Measurements from ENCODE around the gene ECHDC1.

GRCh38 chr6:127340171-127340570 is 3.2 kb downstream of the ECHDC1 start:
- TF ChIP-seq CTCF (conservative IDR thresholded peaks at IDR 0.05; ENCODE audit: low read depth, low read length), result no peak
- TF ChIP-seq EZH2 (IDR thresholded peaks at IDR 0.05; ENCODE audit: borderline replicate concordance, low read depth, low read length, poor library complexity, severe bottlenecking), result no peak
